OCI-M1 (cell line): Measurements from ENCODE around the gene ZNF691.
"Not testable (repeated sequence)": the region's sequence is repeated elsewhere in the genome, so short reads cannot be mapped to it uniquely, and the experiment has no call there.

Experiments
- DNase-seq: peaks from one replicate; lab custom pipeline; 2025; lab: John Stamatoyannopoulos, UW

Gene ZNF691

GRCh38 chr1:42846257-42847110, at the start of gene ZNF691:
ZNF691 (plus strand) TSS chr1:42846613; CDS start chr1:42849659, 3,046 bp downstream.
- peak; percentile 98 for DNase-seq

- no peak for DNase-seq
These were observed 49.0 kb upstream of the ZNF691 start for GRCh38 chr1:42797414-42797813.

GRCh38 chr1:42797979-42798378, 48.4 kb upstream of the ZNF691 start:
- DNase-seq: no peak

GRCh38 chr1:42801832-42802473, 44.5 kb upstream of the ZNF691 start:
- no peak for DNase-seq

GRCh38 chr1:42806171-42806570, 40.2 kb upstream of the ZNF691 start:
- no peak for DNase-seq

GRCh38 chr1:42806593-42806992, 39.8 kb upstream of the ZNF691 start:
- DNase-seq: no peak

GRCh38 chr1:42807056-42807668, 39.3 kb upstream of the ZNF691 start:
- no peak for DNase-seq

- not testable (repeated sequence) for DNase-seq
These were observed 31.6 kb upstream of the ZNF691 start for GRCh38 chr1:42814815-42815214.

- peak; percentile 62 for DNase-seq
These were observed 30.4 kb upstream of the ZNF691 start for GRCh38 chr1:42815941-42816584.

- peak; percentile 94 for DNase-seq
These were observed 29.6 kb upstream of the ZNF691 start, which contains the start of the genes ERMAP and SVBP for GRCh38 chr1:42816585-42817439. ERMAP (plus strand) TSS chr1:42817122; CDS start chr1:42830449, 13,327 bp downstream. SVBP (minus strand) TSS chr1:42817397; CDS start chr1:42816544, 853 bp downstream.

GRCh38 chr1:42817440-42817767, 29.0 kb upstream of the ZNF691 start:
- no peak for DNase-seq

- DNase-seq: peak; percentile 50
These were observed 28.4 kb upstream of the ZNF691 start for GRCh38 chr1:42817976-42818375.

GRCh38 chr1:42820813-42821212, 25.6 kb upstream of the ZNF691 start:
- DNase-seq: no peak

- DNase-seq: no peak
These were observed 24.7 kb upstream of the ZNF691 start for GRCh38 chr1:42821690-42822089.

- DNase-seq: peak; percentile 79
These were observed 23.5 kb upstream of the ZNF691 start for GRCh38 chr1:42822800-42823392.

GRCh38 chr1:42824481-42825035, 21.9 kb upstream of the ZNF691 start:
- DNase-seq: no peak

GRCh38 chr1:42825036-42825851, 21.2 kb upstream of the ZNF691 start:
- DNase-seq: peak; percentile 96

- DNase-seq: no peak
These were observed 15.8 kb upstream of the ZNF691 start for GRCh38 chr1:42830631-42831030.

- DNase-seq: no peak
These were observed 15.1 kb upstream of the ZNF691 start for GRCh38 chr1:42831273-42831672.
